Mesendoderm (in vitro differentiated cells): ENCODE results near the gene ABHD4.
"Not testable (repeated sequence)": the region's sequence is repeated elsewhere in the genome, so short reads cannot be mapped to it uniquely, and the experiment has no call there.

Experiments
- DNase-seq: peaks from one replicate; pipeline ENCODE4 v3.0.0; 2013
- H2AK5ac ChIP-seq: 2 replicates; pipeline ENCODE4 v1.6.1; 2013; ENCODE audit warnings: low read length, inconsistent platforms
- H2BK120ac ChIP-seq: 2 replicates; pipeline ENCODE4 v1.6.1; 2013; ENCODE audit warnings: low read depth, mild to moderate bottlenecking, low read length, moderate library complexity, mixed read lengths
- H2BK15ac ChIP-seq: replicated peaks from 2 replicates; pipeline ENCODE4 v1.6.1; 2013; ENCODE audit warnings: low read depth, mild to moderate bottlenecking, moderate library complexity
- H2BK5ac ChIP-seq: 2 replicates; pipeline ENCODE4 v1.6.1; 2013; ENCODE audit warnings: low read length, inconsistent platforms
- H3K18ac ChIP-seq: 2 replicates; pipeline ENCODE4 v1.6.1; 2013; ENCODE audit warnings: mild to moderate bottlenecking, low read length, mixed read lengths
- H3K23ac ChIP-seq: one replicate; pipeline ENCODE4 v1.6.1; 2013; ENCODE audit warnings: low read length
- H3K27ac ChIP-seq: 2 replicates; pipeline ENCODE4 v1.5.1; 2013; ENCODE audit warnings: low read depth, mild to moderate bottlenecking, inconsistent platforms, low read length, moderate library complexity
- H3K27me3 ChIP-seq: 2 replicates; pipeline ENCODE4 v1.6.1; 2013; ENCODE audit warnings: low read length, control low read depth, mild to moderate bottlenecking, inconsistent platforms; ENCODE audit not compliant: insufficient read depth, poor library complexity
- H3K36me3 ChIP-seq: 2 replicates; pipeline ENCODE4 v1.6.1; 2013; ENCODE audit warnings: low read length, inconsistent platforms; ENCODE audit not compliant: control insufficient read depth, insufficient read depth
- H3K4ac ChIP-seq: one replicate; pipeline ENCODE4 v1.6.1; 2013; ENCODE audit warnings: low read depth, mild to moderate bottlenecking, low read length, moderate library complexity
- H3K4me1 ChIP-seq: 2 replicates; pipeline ENCODE4 v1.6.1; 2013; ENCODE audit warnings: low read depth, low read length, inconsistent platforms; ENCODE audit not compliant: control insufficient read depth
- H3K4me2 ChIP-seq: 2 replicates; pipeline ENCODE4 v1.6.1; 2013; ENCODE audit warnings: low read length
- H3K4me3 ChIP-seq: 2 replicates; pipeline ENCODE4 v1.5.1; 2013; ENCODE audit warnings: mild to moderate bottlenecking, low read length
- H3K56ac ChIP-seq: one replicate; pipeline ENCODE4 v1.6.1; 2013; ENCODE audit warnings: low read length
- H3K79me1 ChIP-seq: 2 replicates; pipeline ENCODE4 v1.6.1; 2013; ENCODE audit warnings: low read length, inconsistent platforms
- H3K79me2 ChIP-seq: 2 replicates; pipeline ENCODE4 v1.6.1; 2013; ENCODE audit warnings: mild to moderate bottlenecking, low read length; ENCODE audit not compliant: control insufficient read depth, insufficient read depth
- H3K9ac ChIP-seq: 2 replicates; pipeline ENCODE4 v1.6.1; 2013; ENCODE audit warnings: low read length, inconsistent platforms
- H4K5ac ChIP-seq: one replicate; pipeline ENCODE4 v1.6.1; 2013; ENCODE audit warnings: low read length
- H4K8ac ChIP-seq: one replicate; pipeline ENCODE4 v1.6.1; 2013; ENCODE audit warnings: low read depth, mild to moderate bottlenecking, control low read depth, low read length, moderate library complexity
- WGBS: extraction: QIAGEN DNeasy Blood & Tissue Kit; methylation state at CpG from one replicate; pipeline ENCODE4 v1.1.7; 2013; ENCODE audit warnings: low lambda C conversion rate, missing lambda C conversion rate; ENCODE audit not compliant: insufficient coverage; ENCODE audit errors: extremely low coverage; 5-methylcytosine and 5-hydroxymethylcytosine counted together

Gene ABHD4

GRCh38 chr14:22579881-22580280 lies 18.2 kb upstream of the ABHD4 start:
- Histone ChIP-seq H3K79me2 (peaks cover 28% of the 10 kb centered on the region), H4K8ac (no peak overlapping the region), H2BK120ac (no peak overlapping the region), H3K27ac (no peak overlapping the region), H3K4me3 (no peak overlapping the region), H2BK5ac (no peak overlapping the region), H2BK15ac (no peak overlapping the region), H3K56ac (peak overlapping the region; percentile 42), H3K9ac (no peak overlapping the region), H3K79me1 (peaks cover 20% of the 10 kb centered on the region), H3K27me3 (no peaks in the 10 kb centered on the region), H3K23ac (no peak overlapping the region), H3K4me1 (no peaks in the 10 kb centered on the region), H3K4ac (no peak overlapping the region), H2AK5ac (no peak overlapping the region), H3K18ac (no peak overlapping the region), H4K5ac (no peak overlapping the region), H3K36me3 (no peaks in the 10 kb centered on the region), H3K4me2 (no peak overlapping the region)
- no peak for DNase-seq
- no CpG with 5 or more reads among the region's 3 CpGs for WGBS

- Histone ChIP-seq H3K79me2 (peaks cover 31% of the 10 kb centered on the region), H3K4me1 (no peaks in the 10 kb centered on the region), H2BK5ac (no peak overlapping the region), H3K79me1 (peaks cover 20% of the 10 kb centered on the region), H3K4me2 (no peak overlapping the region), H3K36me3 (no peaks in the 10 kb centered on the region), H2AK5ac (no peak overlapping the region), H4K5ac (no peak overlapping the region), H3K27me3 (no peaks in the 10 kb centered on the region), H3K4ac (no peak overlapping the region), H2BK15ac (no peak overlapping the region), H3K23ac (no peak overlapping the region), H3K4me3 (no peak overlapping the region), H2BK120ac (no peak overlapping the region), H3K18ac (no peak overlapping the region), H3K56ac (no peak overlapping the region), H3K27ac (no peak overlapping the region), H4K8ac (no peak overlapping the region), H3K9ac (no peak overlapping the region)
- no CpG with 5 or more reads among the region's 2 CpGs for WGBS
- DNase-seq: no peak
Measured at GRCh38 chr14:22580625-22581024, 17.5 kb upstream of the ABHD4 start.

DNA sequence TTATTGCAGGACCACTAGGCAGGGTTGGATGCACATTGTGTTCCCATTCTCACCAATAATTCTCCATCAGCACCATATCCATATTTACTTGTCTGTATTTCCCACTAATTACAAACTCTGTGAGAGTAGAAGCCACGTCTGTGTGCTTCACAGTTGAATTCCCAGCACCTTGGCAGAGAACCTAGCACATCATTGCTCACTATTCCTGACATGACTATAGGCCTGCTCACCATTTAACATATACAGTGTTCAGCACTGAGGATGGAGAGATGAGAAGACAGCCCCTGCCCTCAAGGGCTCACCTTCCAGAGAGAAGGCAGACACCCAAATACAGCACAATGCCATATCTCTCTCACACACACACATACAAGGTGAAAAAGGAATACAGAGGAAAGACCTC lies 14.1 kb upstream of the ABHD4 start:
- no peak overlapping the region for H2AK5ac ChIP-seq

DNA sequence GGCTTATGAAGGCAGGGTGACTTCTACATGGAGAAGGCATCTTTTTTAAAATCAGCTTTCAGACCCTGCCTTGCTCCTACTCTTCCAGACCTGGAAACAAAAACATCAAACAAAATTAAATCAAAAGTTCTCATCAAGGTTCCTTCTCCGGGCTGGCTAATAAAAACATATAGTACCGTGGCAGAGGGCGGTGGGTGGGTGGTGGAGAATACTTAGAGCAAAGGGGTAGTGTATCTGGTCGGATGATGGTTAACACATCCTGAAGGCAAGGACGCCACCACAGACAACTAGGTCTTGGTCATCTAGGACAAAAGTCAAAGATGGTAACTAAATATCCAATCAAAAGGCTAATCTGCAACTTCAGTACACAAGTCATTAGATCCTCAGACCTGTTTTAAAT lies 10.9 kb upstream of the ABHD4 start:
- Histone ChIP-seq H3K4me2 (no peak overlapping the region), H2BK120ac (no peak overlapping the region), H2BK15ac (no peak overlapping the region), H3K23ac (no peak overlapping the region), H3K4me1 (peaks cover 5% of the 10 kb centered on the region), H3K79me2 (peaks cover 40% of the 10 kb centered on the region), H3K56ac (no peak overlapping the region), H3K79me1 (peaks cover 23% of the 10 kb centered on the region), H3K27me3 (no peaks in the 10 kb centered on the region), H4K5ac (no peak overlapping the region), H4K8ac (no peak overlapping the region), H3K4ac (no peak overlapping the region), H3K9ac (no peak overlapping the region), H2AK5ac (no peak overlapping the region), H3K36me3 (no peaks in the 10 kb centered on the region), H3K4me3 (no peak overlapping the region), H3K18ac (no peak overlapping the region), H3K27ac (no peak overlapping the region), H2BK5ac (no peak overlapping the region)
- no CpG with 5 or more reads among the region's 5 CpGs for WGBS
- DNase-seq: no peak

More for the DNA sequence above, 14.1 kb upstream of the ABHD4 start:
- no peak overlapping the region for H3K9ac ChIP-seq
- H2BK15ac ChIP-seq: no peak overlapping the region
- no CpG with 5 or more reads among the region's 1 CpG for WGBS
- peaks cover 2% of the 10 kb centered on the region for H3K4me1 ChIP-seq
- no peak overlapping the region for H3K23ac ChIP-seq
- H4K5ac ChIP-seq: no peak overlapping the region
- H3K56ac ChIP-seq: no peak overlapping the region
- no peak for DNase-seq
- H3K36me3 ChIP-seq: no peaks in the 10 kb centered on the region
- no peak overlapping the region for H3K4me2 ChIP-seq
- no peak overlapping the region for H2BK5ac ChIP-seq
- no peak overlapping the region for H3K27ac ChIP-seq
- H3K79me2 ChIP-seq: peaks cover 46% of the 10 kb centered on the region
- H3K27me3 ChIP-seq: no peaks in the 10 kb centered on the region
- no peak overlapping the region for H3K4me3 ChIP-seq
- H3K79me1 ChIP-seq: peaks cover 28% of the 10 kb centered on the region
- H2BK120ac ChIP-seq: no peak overlapping the region
- no peak overlapping the region for H3K18ac ChIP-seq
- H4K8ac ChIP-seq: no peak overlapping the region
- no peak overlapping the region for H3K4ac ChIP-seq

- H3K56ac ChIP-seq: peak overlapping the region; percentile 39
- not testable (repeated sequence) for H3K36me3 ChIP-seq, H3K4me1 ChIP-seq, H4K8ac ChIP-seq, H4K5ac ChIP-seq, H3K27me3 ChIP-seq, H2BK15ac ChIP-seq, H2BK5ac ChIP-seq, H3K23ac ChIP-seq, H2BK120ac ChIP-seq, DNase-seq, H3K18ac ChIP-seq, H3K27ac ChIP-seq, H2AK5ac ChIP-seq, H3K4ac ChIP-seq
- peaks cover 40% of the 10 kb centered on the region for H3K79me2 ChIP-seq
- peak overlapping the region; percentile 61 for H3K4me2 ChIP-seq
- peaks cover 23% of the 10 kb centered on the region for H3K79me1 ChIP-seq
- peak overlapping the region; percentile 98 for H3K9ac ChIP-seq
- no CpG with 5 or more reads among the region's 10 CpGs for WGBS
- H3K4me3 ChIP-seq: peak overlapping the region; percentile 4
Measured at GRCh38 chr14:22587677-22588422, 10.2 kb upstream of the ABHD4 start.
